GM19099 (cell line): ENCODE data around the gene ANGPTL2.

Source experiments
- POLR2A ChIP-seq: IDR thresholded peaks from 3 replicates; pipeline ENCODE4 v1.6.1; 2011; ENCODE audit warnings: low read depth; ENCODE audit not compliant: insufficient read length; ENCODE audit errors: extremely low read depth

ANGPTL2 gene

DNA sequence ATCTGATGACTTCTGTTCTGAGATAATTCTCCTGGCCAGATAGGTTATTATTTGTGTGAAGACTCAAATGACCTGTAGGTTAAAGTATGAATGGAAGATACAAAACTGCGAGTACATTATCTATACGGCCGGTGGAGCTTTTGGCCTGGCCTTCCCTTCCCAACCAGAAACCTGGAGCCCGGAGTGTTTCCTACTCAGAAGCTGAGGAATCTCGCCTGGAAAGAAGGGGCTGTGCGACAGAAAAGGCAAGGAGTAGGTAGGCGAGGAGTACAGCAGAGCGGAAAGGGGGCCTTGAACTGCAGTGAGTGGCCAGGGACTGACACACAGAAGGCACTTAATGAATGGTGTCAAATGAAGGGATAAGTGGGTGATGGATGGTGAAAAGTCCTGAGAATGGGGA lies 34.6 kb downstream of the ANGPTL2 start:
- no peak for TF ChIP-seq POLR2A

DNA sequence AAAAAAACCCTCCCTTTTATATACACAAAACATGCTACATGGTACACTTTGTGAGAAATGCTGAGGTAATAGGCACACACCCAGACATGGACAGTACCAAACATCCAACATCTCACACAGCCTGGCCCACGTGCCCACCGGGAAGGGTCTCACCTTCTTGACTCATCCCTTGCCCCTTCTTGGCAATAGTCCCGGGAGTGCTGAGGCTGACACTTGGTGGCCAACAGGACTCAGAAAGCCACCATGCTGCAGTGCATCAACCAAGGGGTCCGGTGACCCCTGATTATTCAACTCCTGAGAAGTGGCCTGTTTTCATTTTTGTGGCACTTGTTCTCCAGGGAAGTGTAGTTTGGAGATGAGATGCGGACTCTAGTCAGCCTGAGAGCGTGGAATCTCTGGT lies 35.0 kb downstream of the ANGPTL2 start:
- no peak for TF ChIP-seq POLR2A

DNA sequence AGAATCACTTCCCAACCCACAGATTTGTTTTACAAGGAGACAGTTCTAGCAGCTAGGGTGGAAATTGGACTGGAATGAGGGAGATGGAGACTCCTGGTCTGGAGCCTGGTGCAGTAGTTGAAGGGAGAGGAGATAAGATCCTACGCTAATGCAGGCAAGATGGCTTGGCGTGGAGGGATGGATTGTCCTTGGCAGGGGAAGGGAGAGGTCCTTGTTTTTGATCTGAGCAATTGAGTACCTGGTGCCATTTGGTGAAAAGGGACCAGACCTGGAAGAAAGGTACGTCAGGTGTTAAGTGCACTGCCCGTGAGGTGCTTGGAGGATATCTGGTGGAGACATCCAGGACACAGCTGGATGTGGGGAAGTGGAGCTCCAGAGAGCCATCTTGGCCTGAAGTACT lies 35.7 kb downstream of the ANGPTL2 start:
- TF ChIP-seq POLR2A = no peak

DNA sequence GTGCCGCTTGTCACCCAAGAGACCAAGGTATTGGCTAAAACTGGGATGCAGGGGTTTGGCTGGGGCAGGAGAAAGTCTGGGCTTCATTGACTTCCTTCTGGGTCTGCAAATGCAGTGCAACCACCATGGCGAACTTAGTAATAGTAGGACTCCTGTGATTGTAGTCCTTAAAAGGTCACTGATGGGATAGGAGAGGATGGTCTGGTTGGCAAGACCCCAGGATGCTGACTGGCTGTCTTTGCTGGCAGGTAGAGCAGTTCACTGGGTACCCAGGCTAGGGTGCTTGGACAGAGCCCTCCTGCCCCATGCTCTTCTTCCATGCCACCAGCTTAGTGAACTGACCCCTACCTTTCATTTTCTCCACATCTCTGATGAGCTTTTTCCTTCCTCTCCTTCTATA lies 37.2 kb downstream of the ANGPTL2 start:
- no peak for TF ChIP-seq POLR2A

DNA sequence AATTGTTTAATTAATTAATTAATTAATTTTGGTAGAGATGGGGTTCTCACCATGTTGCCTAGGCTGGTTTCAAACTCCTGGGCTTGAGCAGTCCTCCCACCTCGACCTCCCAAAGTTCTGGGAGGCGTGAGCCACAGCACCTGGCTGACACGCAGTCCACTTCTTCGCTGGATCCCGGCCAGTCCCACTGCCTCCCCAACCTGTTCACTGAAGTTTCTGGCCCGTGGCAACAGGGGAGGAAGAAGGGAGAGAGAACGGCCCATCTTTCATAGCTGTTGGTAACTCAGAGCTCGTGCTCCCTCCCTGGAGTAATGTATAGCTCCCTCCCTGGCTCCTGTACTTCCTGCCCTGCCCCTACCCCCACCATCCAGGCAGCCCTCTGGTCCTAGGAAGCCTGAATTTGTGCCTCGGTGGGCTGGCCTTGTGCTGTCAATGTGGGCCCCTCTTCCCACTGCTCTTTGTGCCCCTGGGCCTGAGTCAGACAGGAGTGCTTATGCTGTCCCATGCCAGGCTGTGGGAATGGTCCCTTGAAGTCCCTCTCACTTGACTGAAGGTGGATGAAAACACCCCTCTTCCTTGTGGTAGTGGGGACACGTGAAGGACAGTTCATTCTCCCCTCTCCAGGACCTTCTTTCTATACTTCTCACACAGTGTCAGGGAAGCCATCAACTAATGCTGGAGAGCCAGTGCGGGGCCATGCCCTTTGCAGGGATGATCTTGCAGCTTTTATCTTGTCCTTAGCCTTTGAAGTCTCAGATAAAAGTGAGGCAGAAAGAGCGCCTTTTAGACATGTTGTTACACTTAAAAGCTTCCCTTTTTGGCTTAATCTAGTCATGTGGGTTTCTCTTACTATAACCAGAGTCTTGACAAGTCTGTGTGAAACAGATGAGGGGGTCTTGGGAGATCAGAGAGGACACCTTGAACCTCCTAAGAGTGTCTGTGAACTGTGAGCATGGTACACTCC lies 38.1 kb downstream of the ANGPTL2 start:
- no peak for TF ChIP-seq POLR2A

DNA sequence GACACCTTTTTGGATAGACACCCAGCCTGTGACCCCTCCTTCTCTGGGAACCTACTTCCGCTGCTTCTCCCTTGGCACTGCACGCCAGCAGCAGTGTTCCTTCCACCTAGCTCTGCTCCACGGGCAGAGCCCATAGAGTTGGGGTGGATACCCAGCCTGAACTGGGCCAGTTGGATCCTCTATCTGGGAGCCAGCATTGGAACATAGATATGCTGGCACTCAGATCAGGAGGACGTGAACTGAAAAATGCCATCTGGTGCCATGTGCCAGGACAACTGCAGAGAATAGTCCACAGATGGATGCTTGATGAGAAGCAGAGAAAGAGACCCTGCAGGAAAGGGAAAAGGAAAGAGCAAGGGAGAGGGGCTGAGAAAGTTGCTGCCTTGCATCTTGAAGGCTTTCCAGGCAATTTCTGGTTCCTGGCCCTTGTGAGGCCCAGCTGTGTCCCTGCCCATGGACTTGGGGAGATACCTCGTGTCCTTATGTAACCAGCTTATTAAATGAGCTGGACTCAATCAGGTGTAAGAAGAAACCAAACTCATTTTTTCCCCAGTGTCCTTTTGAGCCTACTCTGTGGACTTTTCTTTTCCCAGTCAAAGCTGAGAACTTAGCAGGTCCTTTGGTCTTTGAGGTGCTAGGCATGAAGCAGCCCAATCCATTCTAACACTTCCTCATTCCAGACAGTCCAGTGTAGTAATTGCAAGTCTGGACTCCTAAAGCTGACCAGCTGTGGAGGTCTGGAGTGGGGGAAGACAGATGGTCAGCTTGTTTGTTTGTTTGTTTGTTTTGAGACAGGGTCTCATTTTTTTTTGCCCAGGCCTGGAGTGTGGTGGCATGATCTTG lies 39.1 kb downstream of the ANGPTL2 start:
- TF ChIP-seq POLR2A = no peak

DNA sequence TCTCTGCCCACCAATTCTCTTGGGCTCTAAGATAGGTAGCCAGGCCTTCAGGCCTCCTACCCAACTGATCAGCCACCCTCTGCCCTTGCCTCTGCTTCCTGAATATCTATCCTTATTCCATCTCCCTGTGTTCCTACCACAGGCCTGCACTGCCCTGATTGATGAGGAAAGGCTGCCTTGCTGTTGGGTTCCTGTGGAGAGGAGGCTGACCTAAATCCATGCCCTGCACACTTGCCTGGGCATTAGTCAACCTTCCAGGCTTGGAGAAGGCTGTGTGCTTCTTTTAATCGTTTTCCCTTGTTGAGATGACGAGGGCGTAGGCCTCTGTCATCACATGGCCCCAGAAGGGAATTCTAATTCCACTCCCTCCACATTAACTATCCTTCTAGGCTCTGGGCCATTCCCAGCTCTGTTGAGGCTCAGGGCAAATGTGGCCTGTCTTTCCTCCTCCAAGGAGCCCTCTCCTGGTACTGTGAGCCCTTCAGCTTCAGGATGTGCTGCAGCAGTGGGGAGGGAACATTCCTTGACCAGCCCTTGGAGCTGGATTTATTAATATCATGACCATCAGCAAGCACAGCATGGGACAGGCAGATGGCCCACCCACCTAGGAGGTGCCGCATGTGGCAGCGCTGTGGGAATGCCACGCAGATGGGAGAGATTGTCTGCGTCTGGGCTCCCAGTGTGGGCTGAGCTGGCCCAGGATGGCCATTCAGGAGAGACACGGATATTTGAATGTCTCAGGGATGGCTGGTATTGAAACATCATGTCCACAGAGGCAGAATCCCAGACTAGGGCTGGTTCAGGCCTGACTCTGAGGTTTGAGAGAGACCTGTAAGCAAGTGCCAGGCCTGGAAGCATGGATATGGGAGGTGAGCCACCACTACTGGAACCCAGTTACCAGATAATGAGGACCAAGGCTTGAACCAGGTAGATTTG lies 40.9 kb downstream of the ANGPTL2 start:
- TF ChIP-seq POLR2A = no peak

DNA sequence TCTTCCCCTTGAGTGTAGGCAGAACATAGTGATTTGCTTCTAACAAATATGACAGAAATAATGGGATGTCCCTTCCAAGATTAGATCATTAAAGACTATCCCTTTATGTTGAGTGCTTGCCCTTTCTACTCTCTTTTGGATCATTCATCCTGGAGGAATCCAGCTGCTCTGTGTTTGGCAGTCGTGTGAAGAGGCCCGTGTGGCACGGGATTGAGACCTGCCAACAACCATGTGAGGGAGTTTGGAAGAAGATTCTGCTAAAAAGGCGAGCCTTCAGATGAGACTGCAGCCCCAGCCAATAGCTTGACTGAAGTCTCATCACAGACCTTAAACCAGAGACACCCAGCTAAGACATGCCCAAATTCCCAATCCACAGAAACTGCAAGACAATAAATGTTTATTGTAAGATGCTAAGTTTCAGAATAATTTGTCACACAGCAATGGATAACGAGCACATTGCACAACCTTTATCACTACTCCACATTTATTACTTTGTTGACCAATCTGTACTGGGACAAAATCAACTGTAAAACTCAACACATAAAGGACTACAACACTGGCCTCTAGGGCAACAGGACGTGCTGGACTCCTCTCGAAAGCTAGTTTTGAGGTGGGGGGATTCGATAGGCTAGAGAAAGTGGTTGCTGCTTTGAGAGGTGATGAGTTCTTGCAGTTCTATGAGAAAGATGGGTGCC lies 42.8 kb downstream of the ANGPTL2 start:
- no peak for TF ChIP-seq POLR2A

DNA sequence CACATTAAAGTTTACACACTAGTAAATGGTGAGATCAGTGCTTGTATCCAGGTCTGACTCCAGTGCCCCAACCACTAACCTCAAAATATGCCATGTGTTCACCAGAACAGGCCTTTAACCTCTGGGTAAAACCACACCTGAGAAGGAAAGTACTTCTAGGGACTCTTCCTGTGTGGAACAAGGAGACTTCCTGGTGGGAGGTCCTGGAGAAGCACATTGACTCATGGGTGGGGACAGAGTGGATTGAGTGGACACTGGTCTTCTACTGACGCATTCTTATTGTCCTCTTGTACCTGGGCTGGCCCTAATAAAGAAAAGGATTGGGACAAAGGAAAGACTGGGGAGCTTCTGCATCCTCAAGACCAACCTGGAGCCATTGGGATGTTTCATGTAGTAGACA lies 43.4 kb downstream of the ANGPTL2 start:
- no peak for TF ChIP-seq POLR2A

DNA sequence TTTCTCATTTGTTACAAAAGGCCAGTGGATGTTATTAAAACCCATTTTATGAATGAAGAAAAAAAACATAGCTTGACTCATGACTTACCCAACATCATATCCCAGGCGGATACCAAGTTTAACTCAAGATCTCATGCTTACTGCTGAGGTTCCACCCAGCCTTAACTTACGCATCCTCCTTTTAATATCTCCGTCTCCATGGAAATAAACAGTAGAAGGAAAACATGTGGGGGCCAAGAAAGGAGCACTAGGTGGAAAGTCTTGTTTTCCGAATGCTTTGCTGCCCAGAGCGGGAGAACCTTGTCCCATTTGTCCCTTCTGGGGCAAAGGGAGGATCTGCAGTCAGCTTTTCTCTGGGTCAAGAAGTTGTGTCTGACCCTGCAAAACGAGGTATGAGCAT lies 44.1 kb downstream of the ANGPTL2 start:
- no peak for TF ChIP-seq POLR2A

DNA sequence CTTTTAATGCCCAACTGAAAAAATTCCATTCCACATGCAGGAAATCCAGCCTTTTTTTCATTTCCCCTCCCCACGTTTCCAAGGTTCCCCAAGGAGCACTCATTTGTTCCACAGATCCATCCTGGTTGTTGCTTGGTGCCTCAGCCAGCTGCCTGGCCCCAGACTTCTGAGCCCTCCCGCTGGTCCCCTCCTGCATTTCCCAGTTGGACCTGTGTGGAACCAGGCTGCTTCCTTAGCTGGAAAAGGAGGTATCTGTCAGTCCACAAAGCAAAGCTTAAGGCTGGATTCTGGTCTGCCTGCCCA lies 44.8 kb downstream of the ANGPTL2 start:
- no peak for TF ChIP-seq POLR2A

DNA sequence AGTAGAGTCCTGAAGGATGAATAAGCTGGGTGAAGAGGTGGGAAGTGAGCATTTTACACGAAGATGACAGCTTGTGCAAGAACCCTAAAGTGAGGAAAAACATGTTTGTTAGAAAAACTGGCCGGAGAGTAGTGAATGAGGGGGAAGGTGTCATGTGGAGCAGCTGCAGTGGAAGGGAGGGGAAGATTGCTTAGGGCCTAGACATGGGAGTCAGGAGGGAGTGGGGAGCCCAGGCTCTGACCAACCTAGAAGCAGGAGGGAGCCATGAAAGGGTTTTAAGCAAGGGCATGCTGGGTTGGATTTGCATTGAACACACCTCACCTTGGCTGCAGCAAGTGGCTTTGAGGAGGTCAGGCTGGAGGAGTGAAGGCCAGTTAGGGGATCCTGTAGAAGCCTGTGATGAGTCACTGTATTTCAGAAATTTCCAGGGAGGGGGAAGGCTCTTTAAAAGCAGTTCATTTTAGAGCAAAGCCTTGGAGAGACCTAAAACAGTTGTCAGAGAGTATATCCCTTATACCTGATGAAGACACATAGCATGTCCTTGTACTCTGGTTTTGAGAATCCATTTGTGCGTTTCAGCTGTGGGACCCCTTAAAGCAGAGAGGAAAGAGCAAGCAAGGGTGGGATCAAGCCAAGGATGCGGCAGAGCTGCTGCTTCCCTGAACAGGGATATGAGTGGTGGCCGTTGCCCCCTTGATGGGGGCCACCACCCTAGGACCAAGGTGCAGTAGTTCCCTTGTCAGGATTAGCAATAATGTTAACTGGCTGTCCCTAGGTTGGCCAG lies 45.4 kb downstream of the ANGPTL2 start:
- TF ChIP-seq POLR2A = no peak

DNA sequence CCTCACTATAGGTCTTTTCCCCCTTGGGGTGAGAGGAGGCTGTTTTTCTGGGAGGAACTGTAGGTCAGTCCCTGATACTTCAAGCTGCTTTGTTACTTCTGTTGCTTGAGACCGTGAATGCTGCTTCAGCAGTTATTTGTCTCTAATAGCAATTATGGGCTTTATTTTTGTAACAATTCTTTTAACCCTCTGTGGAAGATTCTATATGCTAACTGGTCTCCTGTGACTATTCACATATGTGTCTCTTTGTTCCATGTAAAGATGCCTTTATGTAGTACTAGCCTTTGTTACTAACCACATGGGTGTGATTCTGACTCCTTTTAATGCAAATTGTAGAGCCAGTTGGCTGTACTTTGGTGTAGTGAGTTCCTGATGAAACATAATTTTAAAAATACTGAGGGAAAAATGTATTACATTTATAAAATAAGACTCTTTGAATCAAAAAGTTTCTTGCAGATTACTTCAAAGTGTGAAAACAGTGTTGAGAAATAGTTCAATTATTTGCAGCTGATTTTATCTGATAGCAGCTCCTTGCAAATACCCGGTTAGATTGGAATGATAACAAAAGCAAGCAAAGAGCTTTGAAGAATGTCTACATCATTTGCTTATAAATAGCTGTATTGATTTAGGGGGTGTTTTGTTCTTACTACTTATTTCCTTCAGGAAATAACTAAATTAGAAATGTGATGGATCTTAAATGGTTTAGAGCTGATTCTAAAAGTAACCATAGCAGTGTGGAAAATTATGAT lies 46.6 kb downstream of the ANGPTL2 start:
- TF ChIP-seq POLR2A = no peak
